Neural cell (in vitro differentiated cells): ENCODE measurements around the gene GRM1.

Experiments
- CTCF ChIP-seq: fragments of 450-650 bp; IDR thresholded peaks from 2 replicates; pipeline ENCODE4 v1.5.1; 2014; ENCODE audit warnings: antibody characterized with exemption, mild to moderate bottlenecking, moderate library complexity; ENCODE audit not compliant: poor library complexity, severe bottlenecking
- EP300 ChIP-seq: fragments of 450-650 bp; conservative IDR thresholded peaks from 2 replicates; pipeline ENCODE4 v1.6.1; 2014; ENCODE audit warnings: antibody characterized with exemption, mild to moderate bottlenecking, moderate library complexity; ENCODE audit not compliant: poor library complexity, severe bottlenecking
- EZH2 ChIP-seq: fragments of 200-600, 300-800 bp; shearing (Covaris generic), sonication (generic); IDR thresholded peaks from 2 replicates; pipeline ENCODE4 v1.6.1; 2014; ENCODE audit warnings: antibody characterized with exemption, low read length, borderline replicate concordance, mild to moderate bottlenecking; ENCODE audit not compliant: insufficient read depth, poor library complexity, severe bottlenecking
- POLR2AphosphoS5 ChIP-seq: IDR thresholded peaks from 2 replicates; pipeline ENCODE4 v1.6.1; 2012
- RAD21 ChIP-seq: fragments of 450-650 bp; conservative IDR thresholded peaks from 2 replicates; pipeline ENCODE4 v1.6.1; 2014; ENCODE audit warnings: antibody characterized with exemption, mild to moderate bottlenecking, moderate library complexity
- REST ChIP-seq: IDR thresholded peaks from 2 replicates; pipeline ENCODE4 v1.6.1; 2012; ENCODE audit warnings: borderline replicate concordance
- SMC3 ChIP-seq: fragments of 450-650 bp; conservative IDR thresholded peaks from 2 replicates; pipeline ENCODE4 v1.6.1; 2014; ENCODE audit warnings: antibody characterized with exemption, mild to moderate bottlenecking, moderate library complexity; ENCODE audit not compliant: poor library complexity
- TAF1 ChIP-seq: IDR thresholded peaks from 2 replicates; pipeline ENCODE4 v1.6.1; 2012; ENCODE audit warnings: low read depth

GRCh38 chr6:146295695-146296094, 266.8 kb downstream of the GRM1 start:
- TF ChIP-seq SMC3 = no peak
- no peak for TF ChIP-seq EZH2
- TF ChIP-seq CTCF = no peak
- TF ChIP-seq REST = no peak
- no peak for TF ChIP-seq EP300
- no peak for TF ChIP-seq POLR2AphosphoS5
- no peak for TF ChIP-seq TAF1
- no peak for TF ChIP-seq RAD21
